Right lobe of liver (tissue), 4 donors: Measurements from ENCODE around the gene PDGFD.

Experiments
- CTCF ChIP-seq, 4 donors: fragments of 200-600 bp in 3 of 4; fragments of 450-650 bp in 1 of 4; IDR thresholded peaks; one replicate each; pipeline versions ENCODE4 v1.5.1 to v1.8.0; 2016 to 2022; ENCODE audit warnings: antibody characterized with exemption in 4 of 4, mild to moderate bottlenecking in 2 of 4
- POLR2A ChIP-seq: fragments of 450-650 bp; IDR thresholded peaks from one replicate; pipeline ENCODE4 v1.6.1; 2017; ENCODE audit warnings: antibody characterized with exemption, mild to moderate bottlenecking
- donor health status: DM: no; HTN: no; CAD: no.
- donor health status: DM: no; HTN: no; CAD: no.
- donor health status: DM: no; HTN: yes; CAD: no.

- TF ChIP-seq POLR2A (no peak), CTCF (IDR thresholded peaks at IDR 0.05) (no peak)
Observed at GRCh38 chr11:104036995-104037394, 127.0 kb downstream of the PDGFD start.
